Measurements from ENCODE around the gene MRPL33.

- no peak for TF ChIP-seq EZH2 (IDR thresholded peaks at IDR 0.05; ENCODE audit: low read depth)
- no peak for TF ChIP-seq CTCF (conservative IDR thresholded peaks at IDR 0.05)
Observed at GRCh38 chr2:27724905-27725701, 46.4 kb upstream of the MRPL33 start.
